SK-N-SH (cell line): ENCODE results near the gene CCDC17. TPM values are rescaled to one million over a fixed set of nuclear protein-coding genes. Genes with fewer than 3 reads are reported as not detected.

ENCODE experiments used
- CTCF ChIA-PET: fragments of 300-600, 350-600 bp; formaldehyde crosslinking; extraction: SDS; loops from one replicate; lab custom pipeline; 2021; lab: Yijun Ruan, JAX
- POLR2A ChIA-PET: fragments of 350-600 bp; sonication (Branson Sonifier 250); formaldehyde crosslinking; extraction: SDS; loops from one replicate; lab custom pipeline; 2020; ENCODE audit warnings: antibody characterized with exemption, inconsistent platforms; lab: Yijun Ruan, JAX
- DNase-seq: peaks from one replicate; pipeline ENCODE4 v3.0.0; 2012
- H2AFZ ChIP-seq: fragments of 200-600 bp; sonication (generic); 2 replicates; pipeline ENCODE4 v1.8.1; 2016; ENCODE audit warnings: antibody characterized with exemption, mild to moderate bottlenecking, low read depth
- H3F3A ChIP-seq: fragments of 200-600 bp; sonication (generic); replicated peaks from 2 replicates; pipeline ENCODE3; 2016; ENCODE audit warnings: antibody characterized with exemption, mild to moderate bottlenecking; ENCODE audit not compliant: insufficient read depth
- H3K27ac ChIP-seq, 2 experiments: fragments of 200-500 bp in 1 of 2; fragments of 200-600 bp in 1 of 2; sonication (Bioruptor generic) in 1 of 2; sonication (generic), shearing (Covaris generic) in 1 of 2; 2 replicates each; pipeline versions ENCODE4 v1.5.1 to v1.6.1; 2014 to 2016; ENCODE audit warnings: low read depth in 2 of 2, inconsistent platforms in 1 of 2, low read length in 1 of 2, mild to moderate bottlenecking in 1 of 2, mixed read lengths in 1 of 2
- H3K27me3 ChIP-seq: fragments of 200-600 bp; sonication (generic), shearing (Covaris generic); 2 replicates; pipeline ENCODE4 v1.6.1; 2016; ENCODE audit warnings: mixed run types; ENCODE audit not compliant: insufficient read depth
- H3K36me3 ChIP-seq, 2 experiments: fragments of 200-500 bp in 1 of 2; fragments of 200-600 bp in 1 of 2; sonication (Bioruptor generic) in 1 of 2; sonication (generic) in 1 of 2; replicated peaks in 1 of 2; 2 replicates each; pipeline versions ENCODE3 to v1.5.1; 2014 to 2016; ENCODE audit warnings: low read length in 1 of 2, mild to moderate bottlenecking in 1 of 2; ENCODE audit not compliant: insufficient read depth in 2 of 2, control insufficient read depth in 1 of 2
- H3K4me1 ChIP-seq, 2 experiments: fragments of 200-500 bp in 1 of 2; fragments of 200-600 bp in 1 of 2; sonication (Bioruptor generic) in 1 of 2; sonication (generic), shearing (Covaris generic) in 1 of 2; 2 replicates each; pipeline versions ENCODE4 v1.5.1 to v1.6.1; 2014 to 2016; ENCODE audit warnings: low read depth in 1 of 2, low read length in 1 of 2, mixed run types in 1 of 2; ENCODE audit not compliant: insufficient read depth in 2 of 2, control insufficient read depth in 1 of 2
- H3K4me2 ChIP-seq: fragments of 200-600 bp; sonication (generic), shearing (Covaris generic); 2 replicates; pipeline ENCODE4 v1.6.1; 2017; ENCODE audit warnings: mixed run types
- H3K4me3 ChIP-seq, 2 experiments: fragments of 200-500 bp in 1 of 2; fragments of 200-600 bp in 1 of 2; sonication (Bioruptor generic) in 1 of 2; sonication (generic), shearing (Covaris generic) in 1 of 2; 2 replicates each; pipeline versions ENCODE4 v1.5.1 to v1.8.1; 2014 to 2016; ENCODE audit warnings: low read depth in 2 of 2, inconsistent platforms in 1 of 2, low read length in 1 of 2, mild to moderate bottlenecking in 1 of 2, mixed read lengths in 1 of 2, moderate library complexity in 1 of 2
- H3K79me2 ChIP-seq: fragments of 200-600 bp; sonication (generic); 2 replicates; pipeline ENCODE4 v1.8.1; 2017; ENCODE audit warnings: mild to moderate bottlenecking; ENCODE audit not compliant: insufficient read depth
- H3K9ac ChIP-seq: fragments of 200-600 bp; sonication (generic); 2 replicates; pipeline ENCODE4 v1.6.1; 2017; ENCODE audit warnings: mixed run types
- H3K9me2 ChIP-seq: fragments of 200-600 bp; sonication (generic); 2 replicates; pipeline ENCODE4 v1.6.1; 2017; ENCODE audit warnings: mixed run types
- H3K9me3 ChIP-seq: fragments of 200-600 bp; sonication (generic); 2 replicates; pipeline ENCODE4 v1.6.1; 2017; ENCODE audit warnings: mixed run types, mild to moderate bottlenecking, moderate library complexity
- H4K20me1 ChIP-seq: fragments of 200-600 bp; sonication (generic); 2 replicates; pipeline ENCODE4 v1.6.1; 2017; ENCODE audit warnings: mild to moderate bottlenecking, mixed run types; ENCODE audit not compliant: insufficient read depth
- CTCF ChIP-seq: fragments of 200-600 bp; sonication (generic); IDR thresholded peaks from 2 replicates; pipeline ENCODE4 v1.6.1; 2017; ENCODE audit warnings: antibody characterized with exemption, mild to moderate bottlenecking, moderate library complexity
- EZH2phosphoT487 ChIP-seq: fragments of 200-600 bp; sonication (generic); IDR thresholded peaks from 2 replicates; pipeline ENCODE4 v1.6.1; 2017; ENCODE audit warnings: low read depth, mixed run types, mild to moderate bottlenecking, antibody characterized with exemption, moderate library complexity, borderline replicate concordance
- FOXJ3 ChIP-seq: sonication (generic); formaldehyde crosslinking; IDR thresholded peaks from 2 replicates; pipeline ENCODE4 v1.5.1; 2020; ENCODE audit warnings: mild to moderate bottlenecking, missing genetic modification reagents
- GABPA ChIP-seq: IDR thresholded peaks from 2 replicates; pipeline ENCODE4 v1.4.0; 2012; ENCODE audit warnings: low read depth, mild to moderate bottlenecking
- IRF3 ChIP-seq: fragments of 150-350 bp; IDR thresholded peaks from 2 replicates; pipeline ENCODE4 v1.6.1; 2016; ENCODE audit warnings: mild to moderate bottlenecking, low read depth, low read length
- JUND ChIP-seq: IDR thresholded peaks from 2 replicates; pipeline ENCODE4 v1.4.0; 2012
- MAX ChIP-seq: IDR thresholded peaks from 2 replicates; pipeline ENCODE4 v1.4.0; 2012; ENCODE audit warnings: low read depth
- MEF2A ChIP-seq: IDR thresholded peaks from 2 replicates; pipeline ENCODE4 v1.4.0; 2012; ENCODE audit warnings: low read depth, borderline replicate concordance
- NFIC ChIP-seq: IDR thresholded peaks from 2 replicates; pipeline ENCODE4 v1.4.0; 2012; ENCODE audit warnings: borderline replicate concordance
- NRF1 ChIP-seq: IDR thresholded peaks from 2 replicates; pipeline ENCODE4 v1.6.1; 2012; ENCODE audit warnings: low read depth, mild to moderate bottlenecking, low read length
- PBX3 ChIP-seq: IDR thresholded peaks from 2 replicates; pipeline ENCODE4; 2012
- RAD21 ChIP-seq: IDR thresholded peaks from 2 replicates; pipeline ENCODE4 v1.6.1; 2012; ENCODE audit warnings: mild to moderate bottlenecking, low read length
- RCOR1 ChIP-seq: fragments of 150-350 bp; IDR thresholded peaks from 2 replicates; pipeline ENCODE4 v1.6.1; 2017; ENCODE audit warnings: antibody characterized with exemption, low read length
- REST ChIP-seq: IDR thresholded peaks from 2 replicates; pipeline ENCODE4 v1.6.1; 2012; ENCODE audit warnings: mild to moderate bottlenecking, low read depth, low read length, moderate library complexity
- RFX5 ChIP-seq: IDR thresholded peaks from 2 replicates; pipeline ENCODE4 v1.6.1; 2012; ENCODE audit warnings: mild to moderate bottlenecking, improper control_type of control experiment, low read length
- RXRA ChIP-seq: IDR thresholded peaks from 2 replicates; pipeline ENCODE4 v1.4.0; 2012; ENCODE audit warnings: low read depth, mild to moderate bottlenecking, borderline replicate concordance
- SMC3 ChIP-seq: IDR thresholded peaks from 2 replicates; pipeline ENCODE4 v1.6.1; 2012; ENCODE audit warnings: low read depth, low read length, improper control_type of control experiment
- TAF1 ChIP-seq: IDR thresholded peaks from 2 replicates; pipeline ENCODE4 v1.6.1; 2012; ENCODE audit warnings: low read depth, mild to moderate bottlenecking, low read length, moderate library complexity, borderline replicate concordance
- TEAD4 ChIP-seq: IDR thresholded peaks from 2 replicates; pipeline ENCODE4 v1.4.0; 2012; ENCODE audit warnings: mild to moderate bottlenecking, borderline replicate concordance; ENCODE audit not compliant: insufficient read depth
- YY1 ChIP-seq: IDR thresholded peaks from 2 replicates; pipeline ENCODE4 v1.4.0; 2012; ENCODE audit warnings: low read depth, mild to moderate bottlenecking
- WGBS: methylation state at CpG from one replicate; pipeline ENCODE4 v1.1.6; 2017; ENCODE audit warnings: low lambda C conversion rate; 5-methylcytosine and 5-hydroxymethylcytosine counted together
- polyA plus RNA-seq, 3 experiments: library from polyadenylated mRNA; depleted of rRNA; stranded (reverse); fragments of >200 nt; gene quantifications; 2 replicates each; pipeline ENCODE4 v1.2.3, GENCODE V29; 2012

CCDC17 gene
- polyA plus RNA-seq, 1 of the 3 experiments (the other 2 are of a cell fraction): 0.41 TPM

- Histone ChIP-seq H3K4me3 (no peak overlapping the region), H3K27me3 (no peaks in the 10 kb centered on the region), H3K27ac (no peak overlapping the region), H3F3A (peaks cover 8% of the 10 kb centered on the region), H3K4me1 (no peaks in the 10 kb centered on the region), H3K9ac (no peak overlapping the region), H4K20me1 (peaks cover 43% of the 10 kb centered on the region), H3K36me3 (peaks cover 36 to 70% of the 10 kb centered on the region in 2 experiments), H2AFZ (no peak overlapping the region), H3K79me2 (peaks cover 76% of the 10 kb centered on the region), H3K4me2 (no peak overlapping the region), H3K9me3 (no peaks in the 10 kb centered on the region), H3K9me2 (no peaks in the 10 kb centered on the region)
- whole genome bisulfite sequencing: 100% methylated on average over 2 of the region's 2 CpGs
- CTCF ChIA-PET: no interaction called here
- POLR2A ChIA-PET: no interaction called here
- DNase-seq: no peak
- no peak for TF ChIP-seq TAF1
- TF ChIP-seq PBX3: no peak
- TF ChIP-seq GABPA: no peak
- no peak for TF ChIP-seq MEF2A
- TF ChIP-seq FOXJ3: no peak
- TF ChIP-seq RCOR1: no peak
- no peak for TF ChIP-seq CTCF
- TF ChIP-seq RXRA: no peak
- no peak for TF ChIP-seq REST
- no peak for TF ChIP-seq RAD21
- no peak for TF ChIP-seq TEAD4
- no peak for TF ChIP-seq SMC3
- TF ChIP-seq JUND: no peak
- TF ChIP-seq NFIC: no peak
- no peak for TF ChIP-seq YY1
- TF ChIP-seq NRF1: no peak
- no peak for TF ChIP-seq MAX
- TF ChIP-seq IRF3: no peak
- TF ChIP-seq RFX5: no peak
- no peak for TF ChIP-seq EZH2phosphoT487
Observed at GRCh38 chr1:45659222-45659621, 35.4 kb upstream of the CCDC17 start.
